GM18507 (cell line): ENCODE results near the gene TIMELESS.
"Not testable (repeated sequence)": the region's sequence is repeated elsewhere in the genome, so short reads cannot be mapped to it uniquely, and the experiment has no call there.

ENCODE experiments used
- DNase-seq: peaks from one replicate; pipeline ENCODE4 v3.0.0; 2011; ENCODE audit warnings: low read depth; ENCODE audit not compliant: insufficient read length; ENCODE audit errors: extremely low spot score
- FAIRE-seq: peaks from 2 replicates; lab custom pipeline; 2011; peaks lifted over from hg19 to GRCh38; lab: Jason Lieb, UNC

Gene TIMELESS

DNA sequence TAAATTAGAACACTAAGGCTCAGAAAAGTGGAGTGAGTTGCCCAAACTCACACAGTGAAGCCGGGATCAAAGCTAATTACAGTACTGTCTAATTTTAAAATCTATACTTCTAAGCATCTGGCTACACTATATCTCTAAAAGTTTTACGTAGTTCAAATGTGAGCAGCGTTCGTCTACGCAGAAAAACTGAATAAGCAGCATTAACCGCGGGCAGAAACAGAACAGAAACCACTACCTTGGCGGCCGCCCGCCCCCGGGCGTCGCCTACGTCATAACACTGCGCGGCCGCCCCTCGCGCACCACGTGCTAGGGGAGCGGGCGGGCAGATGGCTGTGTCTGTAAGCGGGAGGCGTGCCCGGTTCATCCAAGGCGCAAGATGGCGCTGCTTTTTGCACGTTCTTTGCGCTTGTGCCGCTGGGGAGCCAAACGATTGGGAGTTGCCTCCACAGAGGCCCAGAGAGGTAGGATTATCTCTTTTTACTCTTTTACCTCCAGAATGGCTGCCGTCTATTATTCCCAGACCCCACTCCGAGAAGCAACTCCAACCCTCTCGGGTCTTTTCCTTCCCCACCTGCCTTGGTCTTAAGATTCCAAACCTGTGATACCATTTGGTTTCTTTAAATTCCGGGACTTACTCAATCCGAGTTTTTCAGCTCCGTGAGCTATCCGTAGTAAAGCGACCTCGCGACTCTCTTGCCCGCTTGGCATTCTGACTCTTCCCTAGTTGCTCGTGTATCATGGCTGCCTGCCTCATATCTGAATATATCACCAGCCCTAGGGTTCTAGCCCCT lies 19.2 kb upstream of the TIMELESS start, which contains the start of gene SPRYD4:
SPRYD4 (plus strand) TSS at position 363 of the 791 bp plus-strand sequence; CDS start at position 377, 14 bp downstream.
- DNase-seq (peak; percentile 90), FAIRE-seq (peak; percentile 91)

GRCh38 chr12:56462565-56462964 lies 13.3 kb upstream of the TIMELESS start:
- FAIRE-seq = no peak
- no peak for DNase-seq

- DNase-seq (no peak), FAIRE-seq (no peak)
Measured at GRCh38 chr12:56461235-56462159, 12.3 kb upstream of the TIMELESS start.

- DNase-seq = no peak
- no peak for FAIRE-seq
Measured at GRCh38 chr12:56457817-56458216, 8.6 kb upstream of the TIMELESS start.

DNA sequence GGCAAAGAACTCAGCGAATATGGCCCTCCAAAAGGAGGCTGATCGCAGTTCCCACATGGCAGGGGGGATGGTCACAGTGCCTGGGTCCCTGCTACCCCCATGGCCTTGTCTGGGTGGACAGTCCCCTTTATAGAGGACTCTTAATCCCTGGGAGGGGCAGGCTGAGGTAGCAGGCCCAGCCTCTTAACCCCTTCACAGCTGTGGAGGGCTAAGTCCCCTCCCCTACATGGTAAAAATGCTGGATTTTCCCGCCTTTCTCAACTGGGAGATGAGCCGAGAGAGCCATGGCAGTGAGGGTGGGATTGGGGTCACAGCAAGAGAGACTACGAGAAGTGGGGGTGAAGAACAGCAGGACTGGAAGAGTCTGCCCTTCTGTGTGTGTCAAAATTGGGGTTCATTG lies 5.3 kb upstream of the TIMELESS start, which contains the start of gene MIP:
MIP (minus strand) TSS at position 101 of the 400 bp plus-strand sequence; CDS start at position 57, 44 bp downstream.
- DNase-seq (no peak), FAIRE-seq (no peak)

DNA sequence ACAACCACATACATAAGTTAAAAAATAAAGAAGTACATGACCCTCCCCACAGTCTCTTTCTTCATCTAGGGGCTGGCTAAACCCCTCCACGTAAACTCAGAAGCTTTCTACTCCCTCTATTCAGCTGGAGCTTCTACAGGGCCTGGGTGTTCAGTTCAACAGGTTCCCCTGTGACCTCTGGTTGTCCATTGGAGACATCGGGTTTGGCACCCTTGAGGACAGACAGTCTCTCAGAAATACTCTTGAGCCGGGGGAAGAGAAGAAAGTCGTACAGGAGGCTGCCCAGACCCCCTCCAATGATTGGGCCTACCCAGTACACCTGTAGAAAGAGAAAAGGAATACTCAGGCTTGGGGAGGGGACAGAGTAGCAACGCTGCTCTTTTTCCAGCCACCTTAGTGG lies 1.9 kb upstream of the TIMELESS start:
- no peak for DNase-seq
- FAIRE-seq = no peak

DNA sequence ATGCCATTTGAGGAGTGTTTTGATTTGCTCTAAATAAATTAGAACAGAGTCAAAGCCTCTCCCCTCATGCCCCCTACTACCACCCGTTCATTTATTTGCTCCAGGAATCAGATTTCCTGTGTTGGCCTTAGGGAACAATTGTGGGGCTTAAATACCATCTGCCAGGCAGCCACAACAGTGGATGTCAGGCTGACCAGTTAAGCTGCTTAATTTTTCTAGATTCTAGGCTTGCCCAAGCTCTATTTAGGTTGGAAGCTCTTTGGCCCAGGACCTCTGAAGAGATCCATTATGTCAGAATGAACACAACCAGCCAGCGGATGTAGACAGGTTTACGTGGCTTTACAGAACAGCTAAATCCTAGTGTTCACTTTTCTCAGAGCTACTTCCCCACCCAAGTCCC lies 1.0 kb upstream of the TIMELESS start:
- DNase-seq = no peak
- no peak for FAIRE-seq

- FAIRE-seq (no peak), DNase-seq (no peak)
Measured at GRCh38 chr12:56449622-56449984, 377 bp upstream of the TIMELESS start.

GRCh38 chr12:56443208-56443607 lies 6.0 kb downstream of the TIMELESS start:
- not testable (repeated sequence) for DNase-seq, FAIRE-seq

DNA sequence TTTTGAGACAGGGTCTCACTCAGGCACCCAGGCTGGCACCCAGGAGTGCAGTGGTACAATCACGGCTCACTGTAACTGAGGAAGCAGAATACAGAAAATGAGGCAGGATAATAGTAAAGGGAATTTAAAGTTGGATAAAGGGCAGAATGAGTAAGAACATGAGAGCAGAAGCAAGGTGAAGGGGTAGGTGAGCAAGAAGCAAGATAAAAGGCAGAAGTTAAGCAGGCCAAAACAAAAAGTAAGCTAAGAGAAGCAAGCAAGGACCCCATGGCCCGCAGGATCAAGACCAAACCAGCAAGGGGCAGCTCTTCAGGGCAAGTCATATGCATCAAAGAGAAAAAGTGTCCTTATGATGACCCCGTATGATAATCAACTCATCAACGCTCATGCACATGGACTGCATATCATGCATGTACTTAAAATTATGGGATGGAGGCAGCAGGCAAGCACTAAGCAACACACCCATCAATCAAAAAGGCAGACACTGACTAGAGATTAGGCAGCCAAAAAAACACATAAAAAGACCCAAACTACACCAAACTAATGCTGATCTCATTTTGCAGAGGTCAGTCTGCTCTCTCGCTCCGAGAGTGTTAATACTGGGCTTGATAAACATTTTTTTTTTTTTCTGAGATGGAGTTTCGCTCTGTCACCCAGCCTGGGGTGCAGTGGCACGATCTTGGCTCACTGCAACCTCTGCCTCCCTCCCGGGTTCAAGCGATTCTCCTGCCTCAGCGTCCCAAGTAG lies 11.6 kb downstream of the TIMELESS start:
- FAIRE-seq (no peak), DNase-seq (no peak)

GRCh38 chr12:56434828-56435227 lies 14.4 kb downstream of the TIMELESS start:
- DNase-seq = no peak
- FAIRE-seq = no peak

DNA sequence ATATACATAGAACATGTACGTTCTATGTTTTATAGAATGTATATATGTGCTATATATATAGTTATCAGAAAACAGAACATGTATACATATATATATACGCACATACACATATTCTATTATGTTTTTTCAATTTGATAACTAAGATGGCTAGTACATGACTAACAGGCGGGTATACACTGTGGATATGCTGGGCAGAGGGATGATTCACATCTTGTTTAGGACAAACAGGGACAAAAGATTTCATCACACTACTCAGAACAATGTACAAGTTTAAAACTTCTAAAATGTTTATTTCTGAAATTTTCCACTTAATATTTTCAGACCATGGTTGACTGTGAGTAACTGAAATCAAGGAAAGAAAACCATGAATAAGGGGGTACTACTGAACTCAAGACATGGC lies 17.4 kb downstream of the TIMELESS start:
- DNase-seq (no peak), FAIRE-seq (no peak)

DNA sequence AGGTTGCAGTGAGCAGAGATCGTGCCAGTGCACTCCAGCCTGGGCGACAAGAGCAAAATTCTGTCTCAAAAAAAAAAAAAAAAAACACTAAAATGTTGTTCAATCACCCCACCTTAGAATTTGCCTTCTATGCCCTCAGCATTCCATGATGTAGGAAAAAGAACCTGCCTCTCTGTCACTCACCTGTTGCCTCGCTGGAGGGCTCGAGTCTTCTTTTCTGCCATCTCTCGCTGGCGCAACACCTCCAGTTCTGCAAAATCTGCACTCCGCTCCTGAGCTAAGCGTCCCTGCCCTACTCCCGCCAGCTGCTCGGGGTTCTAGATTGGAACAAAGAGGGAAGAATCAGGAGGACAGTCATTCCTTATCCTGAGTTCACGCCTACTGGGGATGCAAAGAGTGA lies 17.9 kb downstream of the TIMELESS start:
- FAIRE-seq (no peak), DNase-seq (no peak)

DNA sequence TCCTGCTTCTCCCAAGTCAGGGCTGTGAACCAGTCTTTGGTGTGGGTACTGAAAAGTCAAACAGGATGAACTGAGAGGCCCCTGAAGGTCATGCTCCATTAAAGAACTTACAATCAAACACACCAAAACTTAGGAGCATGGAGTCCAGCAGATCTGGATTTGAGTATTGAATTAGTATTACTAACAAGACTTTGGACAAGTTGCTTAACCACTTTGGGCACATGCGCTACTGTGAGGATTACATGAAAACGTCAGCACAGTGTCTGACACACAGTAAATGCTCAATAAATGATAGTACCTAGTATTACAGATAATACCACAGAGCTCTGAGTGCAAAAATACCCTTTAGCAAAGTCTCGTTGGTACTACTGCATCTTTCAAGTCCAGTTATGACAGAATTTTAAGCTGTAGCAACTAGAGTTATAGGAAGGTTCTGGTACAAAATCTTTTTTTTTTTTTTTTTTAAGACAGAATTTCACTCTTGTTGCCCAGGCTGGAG lies 23.2 kb downstream of the TIMELESS start:
- no peak for FAIRE-seq
- no peak for DNase-seq

GRCh38 chr12:56425193-56425592 lies 24.0 kb downstream of the TIMELESS start:
- no peak for DNase-seq
- no peak for FAIRE-seq

DNA sequence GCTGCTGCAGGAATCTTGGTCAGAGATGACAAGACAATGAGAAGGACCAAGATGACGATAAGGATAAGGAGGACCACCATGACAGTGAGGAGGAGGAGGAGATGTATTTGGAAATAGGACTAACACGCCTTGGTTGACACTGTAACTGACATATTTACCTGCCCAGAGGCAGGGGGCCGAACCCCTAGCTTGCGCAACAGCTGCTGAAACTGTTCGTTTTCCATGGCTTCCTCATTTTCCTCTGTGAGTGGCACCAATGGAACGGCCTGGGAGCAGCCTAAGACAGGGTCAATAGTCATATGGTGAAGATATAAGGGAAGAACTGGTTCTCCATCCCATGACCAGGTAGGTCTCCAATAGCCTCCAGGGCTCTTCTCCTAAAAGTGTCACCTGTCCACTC lies 28.8 kb downstream of the TIMELESS start:
- DNase-seq (no peak), FAIRE-seq (no peak)

DNA sequence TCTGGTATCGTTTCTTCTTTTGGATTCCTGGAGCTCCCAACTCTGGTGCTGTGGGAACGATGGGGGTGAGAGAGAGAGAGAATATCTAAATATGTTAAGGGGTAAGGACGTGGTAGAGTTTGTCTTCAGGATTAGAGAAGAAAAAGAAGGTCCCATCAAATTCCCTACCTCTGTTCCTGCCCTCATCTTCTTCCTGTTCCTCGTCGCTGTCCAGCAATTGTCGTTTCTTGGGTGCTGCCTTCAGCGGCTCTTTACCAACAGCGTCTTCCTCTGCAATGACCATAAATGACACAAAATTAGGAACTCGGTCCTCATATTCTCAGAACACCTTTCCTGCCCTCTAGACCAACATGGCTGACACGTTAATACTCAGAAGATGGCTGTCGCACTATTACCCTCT lies 31.5 kb downstream of the TIMELESS start:
- FAIRE-seq (no peak), DNase-seq (no peak)

DNA sequence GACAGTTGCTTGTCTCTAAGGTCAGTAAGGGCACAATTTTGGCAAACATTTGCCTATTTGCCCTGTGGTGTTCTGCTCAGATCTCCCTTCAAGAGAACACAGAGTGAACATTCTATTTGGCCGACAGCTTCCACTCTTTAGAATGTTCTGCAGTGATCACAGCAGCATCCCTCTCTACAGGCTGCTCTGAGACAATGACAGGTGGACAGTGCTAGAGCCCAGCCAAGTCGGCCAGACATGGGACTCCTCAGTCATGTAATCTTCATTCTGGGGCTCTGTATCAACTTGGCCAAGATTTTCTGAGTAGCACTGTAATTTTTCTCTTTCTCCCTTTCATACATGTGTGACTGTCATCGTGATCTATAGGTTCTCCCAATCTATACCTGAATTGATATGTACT lies 34.8 kb downstream of the TIMELESS start:
- FAIRE-seq (no peak), DNase-seq (no peak)

- FAIRE-seq = no peak
- DNase-seq = no peak
Measured at GRCh38 chr12:56413392-56413791, 35.8 kb downstream of the TIMELESS start.
